SK-N-SH (cell line): ENCODE measurements around the gene TMTC2. TPM values are rescaled to one million over a fixed set of nuclear protein-coding genes. Genes with fewer than 3 reads are reported as not detected.

Source experiments
- CTCF ChIA-PET: fragments of 300-600, 350-600 bp; formaldehyde crosslinking; extraction: SDS; loops from one replicate; lab custom pipeline; 2021; lab: Yijun Ruan, JAX
- POLR2A ChIA-PET: fragments of 350-600 bp; sonication (Branson Sonifier 250); formaldehyde crosslinking; extraction: SDS; loops from one replicate; lab custom pipeline; 2020; ENCODE audit warnings: antibody characterized with exemption, inconsistent platforms; lab: Yijun Ruan, JAX
- DNase-seq: peaks from one replicate; pipeline ENCODE4 v3.0.0; 2012
- H2AFZ ChIP-seq: fragments of 200-600 bp; sonication (generic); 2 replicates; pipeline ENCODE4 v1.8.1; 2016; ENCODE audit warnings: antibody characterized with exemption, mild to moderate bottlenecking, low read depth
- H3F3A ChIP-seq: fragments of 200-600 bp; sonication (generic); replicated peaks from 2 replicates; pipeline ENCODE3; 2016; ENCODE audit warnings: antibody characterized with exemption, mild to moderate bottlenecking; ENCODE audit not compliant: insufficient read depth
- H3K27ac ChIP-seq, 2 experiments: fragments of 200-500 bp in 1 of 2; fragments of 200-600 bp in 1 of 2; sonication (Bioruptor generic) in 1 of 2; sonication (generic), shearing (Covaris generic) in 1 of 2; 2 replicates each; pipeline versions ENCODE4 v1.5.1 to v1.6.1; 2014 to 2016; ENCODE audit warnings: low read depth in 2 of 2, inconsistent platforms in 1 of 2, low read length in 1 of 2, mild to moderate bottlenecking in 1 of 2, mixed read lengths in 1 of 2
- H3K27me3 ChIP-seq: fragments of 200-600 bp; sonication (generic), shearing (Covaris generic); 2 replicates; pipeline ENCODE4 v1.6.1; 2016; ENCODE audit warnings: mixed run types; ENCODE audit not compliant: insufficient read depth
- H3K36me3 ChIP-seq, 2 experiments: fragments of 200-500 bp in 1 of 2; fragments of 200-600 bp in 1 of 2; sonication (Bioruptor generic) in 1 of 2; sonication (generic) in 1 of 2; replicated peaks in 1 of 2; 2 replicates each; pipeline versions ENCODE3 to v1.5.1; 2014 to 2016; ENCODE audit warnings: low read length in 1 of 2, mild to moderate bottlenecking in 1 of 2; ENCODE audit not compliant: insufficient read depth in 2 of 2, control insufficient read depth in 1 of 2
- H3K4me1 ChIP-seq, 2 experiments: fragments of 200-500 bp in 1 of 2; fragments of 200-600 bp in 1 of 2; sonication (Bioruptor generic) in 1 of 2; sonication (generic), shearing (Covaris generic) in 1 of 2; 2 replicates each; pipeline versions ENCODE4 v1.5.1 to v1.6.1; 2014 to 2016; ENCODE audit warnings: low read depth in 1 of 2, low read length in 1 of 2, mixed run types in 1 of 2; ENCODE audit not compliant: insufficient read depth in 2 of 2, control insufficient read depth in 1 of 2
- H3K4me2 ChIP-seq: fragments of 200-600 bp; sonication (generic), shearing (Covaris generic); 2 replicates; pipeline ENCODE4 v1.6.1; 2017; ENCODE audit warnings: mixed run types
- H3K4me3 ChIP-seq, 2 experiments: fragments of 200-500 bp in 1 of 2; fragments of 200-600 bp in 1 of 2; sonication (Bioruptor generic) in 1 of 2; sonication (generic), shearing (Covaris generic) in 1 of 2; 2 replicates each; pipeline versions ENCODE4 v1.5.1 to v1.8.1; 2014 to 2016; ENCODE audit warnings: low read depth in 2 of 2, inconsistent platforms in 1 of 2, low read length in 1 of 2, mild to moderate bottlenecking in 1 of 2, mixed read lengths in 1 of 2, moderate library complexity in 1 of 2
- H3K79me2 ChIP-seq: fragments of 200-600 bp; sonication (generic); 2 replicates; pipeline ENCODE4 v1.8.1; 2017; ENCODE audit warnings: mild to moderate bottlenecking; ENCODE audit not compliant: insufficient read depth
- H3K9ac ChIP-seq: fragments of 200-600 bp; sonication (generic); 2 replicates; pipeline ENCODE4 v1.6.1; 2017; ENCODE audit warnings: mixed run types
- H3K9me2 ChIP-seq: fragments of 200-600 bp; sonication (generic); 2 replicates; pipeline ENCODE4 v1.6.1; 2017; ENCODE audit warnings: mixed run types
- H3K9me3 ChIP-seq: fragments of 200-600 bp; sonication (generic); 2 replicates; pipeline ENCODE4 v1.6.1; 2017; ENCODE audit warnings: mixed run types, mild to moderate bottlenecking, moderate library complexity
- H4K20me1 ChIP-seq: fragments of 200-600 bp; sonication (generic); 2 replicates; pipeline ENCODE4 v1.6.1; 2017; ENCODE audit warnings: mild to moderate bottlenecking, mixed run types; ENCODE audit not compliant: insufficient read depth
- CHD2 ChIP-seq: fragments of 150-350 bp; IDR thresholded peaks from 2 replicates; pipeline ENCODE4 v1.6.1; 2018; ENCODE audit warnings: low read length; ENCODE audit not compliant: partially characterized antibody
- ELF1 ChIP-seq: IDR thresholded peaks from 2 replicates; pipeline ENCODE4 v1.4.0; 2012
- EP300 ChIP-seq, 2 experiments: IDR thresholded peaks; 2 replicates each; pipeline versions ENCODE4 v1.4.0 to v1.6.1; 2012; ENCODE audit warnings: borderline replicate concordance in 1 of 2, low read depth in 1 of 2, low read length in 1 of 2
- EZH2phosphoT487 ChIP-seq: fragments of 200-600 bp; sonication (generic); IDR thresholded peaks from 2 replicates; pipeline ENCODE4 v1.6.1; 2017; ENCODE audit warnings: low read depth, mixed run types, mild to moderate bottlenecking, antibody characterized with exemption, moderate library complexity, borderline replicate concordance
- FOSL2 ChIP-seq: IDR thresholded peaks from 2 replicates; pipeline ENCODE4 v1.4.0; 2012; ENCODE audit warnings: low read depth, mild to moderate bottlenecking, moderate library complexity, borderline replicate concordance
- FOXJ3 ChIP-seq: sonication (generic); formaldehyde crosslinking; IDR thresholded peaks from 2 replicates; pipeline ENCODE4 v1.5.1; 2020; ENCODE audit warnings: mild to moderate bottlenecking, missing genetic modification reagents
- GABPA ChIP-seq: IDR thresholded peaks from 2 replicates; pipeline ENCODE4 v1.4.0; 2012; ENCODE audit warnings: low read depth, mild to moderate bottlenecking
- MXI1 ChIP-seq: IDR thresholded peaks from 2 replicates; pipeline ENCODE4 v1.6.1; 2012; ENCODE audit warnings: mild to moderate bottlenecking, low read depth, low read length, improper control_type of control experiment
- NFIC ChIP-seq: IDR thresholded peaks from 2 replicates; pipeline ENCODE4 v1.4.0; 2012; ENCODE audit warnings: borderline replicate concordance
- NRF1 ChIP-seq: IDR thresholded peaks from 2 replicates; pipeline ENCODE4 v1.6.1; 2012; ENCODE audit warnings: low read depth, mild to moderate bottlenecking, low read length
- POLR2AphosphoS5 ChIP-seq: IDR thresholded peaks from 2 replicates; pipeline ENCODE4 v1.6.1; 2012; ENCODE audit warnings: low read depth, low read length
- REST ChIP-seq: IDR thresholded peaks from 2 replicates; pipeline ENCODE4 v1.6.1; 2012; ENCODE audit warnings: mild to moderate bottlenecking, low read depth, low read length, moderate library complexity
- RFX5 ChIP-seq: IDR thresholded peaks from 2 replicates; pipeline ENCODE4 v1.6.1; 2012; ENCODE audit warnings: mild to moderate bottlenecking, improper control_type of control experiment, low read length
- RXRA ChIP-seq: IDR thresholded peaks from 2 replicates; pipeline ENCODE4 v1.4.0; 2012; ENCODE audit warnings: low read depth, mild to moderate bottlenecking, borderline replicate concordance
- SIN3A ChIP-seq: IDR thresholded peaks from 2 replicates; pipeline ENCODE4 v1.6.1; 2012; ENCODE audit warnings: low read depth, mild to moderate bottlenecking, low read length, moderate library complexity, borderline replicate concordance
- SMC3 ChIP-seq: IDR thresholded peaks from 2 replicates; pipeline ENCODE4 v1.6.1; 2012; ENCODE audit warnings: low read depth, low read length, improper control_type of control experiment
- TCF12 ChIP-seq: IDR thresholded peaks from 2 replicates; pipeline ENCODE4 v1.4.0; 2012
- WGBS: methylation state at CpG from one replicate; pipeline ENCODE4 v1.1.6; 2017; ENCODE audit warnings: low lambda C conversion rate; 5-methylcytosine and 5-hydroxymethylcytosine counted together
- polyA plus RNA-seq, 3 experiments: library from polyadenylated mRNA; depleted of rRNA; stranded (reverse); fragments of >200 nt; gene quantifications; 2 replicates each; pipeline ENCODE4 v1.2.3, GENCODE V29; 2012
- TF ChIP-seq, protein P1 (sequence below): fragments of 150-350 bp; IDR thresholded peaks from 2 replicates; pipeline ENCODE4 v1.6.1; 2016; ENCODE audit warnings: mild to moderate bottlenecking, low read depth, low read length
- TF ChIP-seq, protein P2 (sequence below): IDR thresholded peaks from 2 replicates; pipeline ENCODE4 v1.4.0; 2012; ENCODE audit warnings: low read depth, borderline replicate concordance

TMTC2 gene
- polyA plus RNA-seq, 1 of the 3 experiments (the other 2 are of a cell fraction) = 4.1 TPM

- POLR2A ChIA-PET = no interaction called here
- Histone ChIP-seq H3K4me1 (peaks cover 0 to 4% of the 10 kb centered on the region in 2 experiments; a peak in 1 of 4 replicates), H3K4me2 (no peak overlapping the region), H3K9me3 (no peaks in the 10 kb centered on the region), H3K9me2 (no peaks in the 10 kb centered on the region), H2AFZ (no peak overlapping the region), H3K79me2 (no peaks in the 10 kb centered on the region), H3K4me3 (no peak overlapping the region), H3K27ac (no peak overlapping the region), H3K9ac (no peak overlapping the region), H3K27me3 (no peaks in the 10 kb centered on the region), H4K20me1 (no peaks in the 10 kb centered on the region), H3K36me3 (no peaks in the 10 kb centered on the region), H3F3A (no peaks in the 10 kb centered on the region)
- 85% methylated on average over 28 of the region's 28 CpGs for WGBS
- CTCF ChIA-PET = no interaction called here
- no peak for DNase-seq
- no peak for TF ChIP-seq NRF1
- TF ChIP-seq, protein P1, sequence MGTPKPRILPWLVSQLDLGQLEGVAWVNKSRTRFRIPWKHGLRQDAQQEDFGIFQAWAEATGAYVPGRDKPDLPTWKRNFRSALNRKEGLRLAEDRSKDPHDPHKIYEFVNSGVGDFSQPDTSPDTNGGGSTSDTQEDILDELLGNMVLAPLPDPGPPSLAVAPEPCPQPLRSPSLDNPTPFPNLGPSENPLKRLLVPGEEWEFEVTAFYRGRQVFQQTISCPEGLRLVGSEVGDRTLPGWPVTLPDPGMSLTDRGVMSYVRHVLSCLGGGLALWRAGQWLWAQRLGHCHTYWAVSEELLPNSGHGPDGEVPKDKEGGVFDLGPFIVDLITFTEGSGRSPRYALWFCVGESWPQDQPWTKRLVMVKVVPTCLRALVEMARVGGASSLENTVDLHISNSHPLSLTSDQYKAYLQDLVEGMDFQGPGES = no peak
- TF ChIP-seq, protein P2, sequence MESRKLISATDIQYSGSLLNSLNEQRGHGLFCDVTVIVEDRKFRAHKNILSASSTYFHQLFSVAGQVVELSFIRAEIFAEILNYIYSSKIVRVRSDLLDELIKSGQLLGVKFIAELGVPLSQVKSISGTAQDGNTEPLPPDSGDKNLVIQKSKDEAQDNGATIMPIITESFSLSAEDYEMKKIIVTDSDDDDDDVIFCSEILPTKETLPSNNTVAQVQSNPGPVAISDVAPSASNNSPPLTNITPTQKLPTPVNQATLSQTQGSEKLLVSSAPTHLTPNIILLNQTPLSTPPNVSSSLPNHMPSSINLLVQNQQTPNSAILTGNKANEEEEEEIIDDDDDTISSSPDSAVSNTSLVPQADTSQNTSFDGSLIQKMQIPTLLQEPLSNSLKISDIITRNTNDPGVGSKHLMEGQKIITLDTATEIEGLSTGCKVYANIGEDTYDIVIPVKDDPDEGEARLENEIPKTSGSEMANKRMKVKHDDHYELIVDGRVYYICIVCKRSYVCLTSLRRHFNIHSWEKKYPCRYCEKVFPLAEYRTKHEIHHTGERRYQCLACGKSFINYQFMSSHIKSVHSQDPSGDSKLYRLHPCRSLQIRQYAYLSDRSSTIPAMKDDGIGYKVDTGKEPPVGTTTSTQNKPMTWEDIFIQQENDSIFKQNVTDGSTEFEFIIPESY = no peak
- TF ChIP-seq CHD2 = no peak
- no peak for TF ChIP-seq SMC3
- TF ChIP-seq FOSL2 = no peak
- no peak for TF ChIP-seq EZH2phosphoT487
- TF ChIP-seq REST = no peak
- TF ChIP-seq POLR2AphosphoS5 = no peak
- no peak for TF ChIP-seq ELF1
- no peak for TF ChIP-seq RFX5
- no peak for TF ChIP-seq RXRA
- no peak for TF ChIP-seq EP300 (IDR thresholded peaks at IDR 0.05; ENCODE audit: borderline replicate concordance in 1 of 2, low read depth in 1 of 2, low read length in 1 of 2)
- TF ChIP-seq NFIC = no peak
- TF ChIP-seq FOXJ3 (CRISPR knock-in tag) = no peak
- no peak for TF ChIP-seq MXI1
- TF ChIP-seq SIN3A = no peak
- no peak for TF ChIP-seq GABPA
- TF ChIP-seq TCF12 = no peak
Observed at GRCh38 chr12:82659343-82660207, 27.1 kb upstream of the TMTC2 start.
